DMS79 treated with DMSO at 0.1 percent for 48 hours (cell line): Measurements from ENCODE around the gene DGKI.

Experiments used
- DNase-seq: peaks from one replicate; lab custom pipeline; 2025; lab: John Stamatoyannopoulos, UW

The DGKI gene

DNA sequence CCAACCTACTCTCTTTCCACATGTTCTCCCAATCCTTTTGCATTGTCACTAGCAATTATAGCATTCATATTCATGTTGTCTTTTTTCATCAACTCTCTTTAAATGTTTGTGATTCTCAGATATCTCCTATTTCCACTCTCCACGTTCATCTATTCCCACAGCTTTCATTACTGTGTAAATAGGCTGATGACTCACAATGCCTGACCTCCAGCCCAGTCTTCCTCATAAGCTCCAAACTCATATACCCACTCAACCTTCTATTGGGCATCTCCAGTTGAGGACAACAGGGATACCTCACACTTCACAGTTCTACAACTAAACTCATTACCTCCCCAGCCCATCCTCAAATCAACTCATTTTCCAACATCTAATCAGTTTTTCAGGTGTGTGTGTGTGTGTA lies 194.1 kb downstream of the DGKI start:
- DNase-seq = no peak

DNA sequence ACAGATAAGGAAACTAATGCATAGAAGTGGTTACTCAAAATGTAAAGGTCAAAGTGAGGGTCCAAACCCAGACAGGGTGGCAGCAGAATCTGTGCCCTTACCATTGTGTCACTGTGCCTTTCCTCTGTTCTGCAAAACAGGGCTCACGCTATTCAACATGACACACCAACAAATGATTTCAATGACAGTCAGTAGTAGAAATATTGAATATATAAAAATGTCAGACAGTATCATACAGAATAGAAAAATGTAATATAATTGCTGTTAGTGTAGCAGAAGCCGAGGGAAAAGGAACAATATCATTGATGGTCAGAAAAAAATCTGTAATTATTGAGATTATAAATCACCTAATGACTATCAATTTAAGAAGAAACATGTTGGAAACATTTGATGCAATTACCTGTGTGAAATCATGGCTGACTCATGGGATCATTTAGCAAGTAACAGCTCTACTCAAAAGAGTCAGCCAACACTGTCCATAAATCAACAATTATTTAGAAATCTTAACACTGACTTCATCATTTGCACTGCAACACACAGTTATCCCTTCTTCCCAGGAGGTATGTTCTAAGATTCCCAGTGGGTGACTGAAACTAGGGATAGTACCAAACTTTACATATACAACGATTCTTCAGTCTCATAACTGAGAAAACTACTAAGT lies 198.7 kb downstream of the DGKI start:
- no peak for DNase-seq

DNA sequence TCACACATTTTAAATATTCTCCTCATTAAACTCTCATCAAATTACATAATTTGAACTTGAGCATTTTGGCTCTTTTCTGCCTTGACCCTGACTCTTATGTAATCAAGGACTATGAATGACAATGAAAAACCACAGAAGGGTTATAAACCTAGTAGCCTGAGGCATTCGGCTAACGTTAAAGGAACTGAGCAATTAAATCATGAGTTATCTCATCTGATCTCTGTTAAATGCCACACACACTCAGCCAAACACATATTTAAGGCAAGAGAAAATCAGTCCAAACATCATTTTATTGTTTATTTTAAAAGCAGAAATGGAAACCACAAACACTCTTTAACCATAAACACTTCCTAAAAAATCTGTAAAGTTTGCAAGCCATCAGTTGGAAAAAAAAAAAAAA lies 204.3 kb downstream of the DGKI start:
- DNase-seq = no peak

DNA sequence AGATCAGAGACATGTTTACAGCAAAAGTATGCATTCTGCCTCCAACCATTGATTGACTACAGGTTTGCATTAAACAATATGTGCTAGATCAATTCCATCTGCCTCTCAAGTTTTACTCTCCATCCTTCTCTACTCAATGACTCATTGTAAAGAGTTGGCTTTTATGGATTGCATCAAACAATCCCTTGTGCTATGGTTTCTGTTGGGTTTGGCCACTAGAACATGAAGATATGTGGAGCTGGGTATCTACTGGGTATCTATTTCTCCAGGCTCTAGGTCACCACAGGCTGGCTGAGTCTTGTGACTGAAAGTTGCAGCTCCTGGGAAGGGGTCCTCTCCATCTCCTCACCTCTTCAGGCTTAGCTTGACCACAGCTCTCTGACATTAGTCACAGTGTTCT lies 204.7 kb downstream of the DGKI start:
- no peak for DNase-seq

DNA sequence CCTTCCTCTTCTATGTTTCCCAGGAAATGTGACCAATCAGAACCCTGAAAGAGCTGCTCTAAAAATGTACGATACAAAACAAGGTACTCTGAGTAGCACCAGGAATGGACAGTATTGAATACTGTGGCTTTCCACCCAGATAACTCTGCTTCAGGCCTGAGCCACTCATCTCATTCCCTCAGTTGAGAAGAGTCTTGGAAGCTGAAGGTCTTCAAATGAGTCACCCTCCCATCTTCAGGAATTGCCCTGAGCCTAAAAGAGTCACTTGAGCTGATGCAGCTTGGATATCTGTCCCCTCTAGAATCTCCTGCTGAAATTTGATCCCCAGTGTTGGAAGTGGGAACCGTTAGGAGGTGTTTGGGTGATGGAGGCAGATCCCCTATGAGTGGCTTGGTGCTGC lies 210.4 kb downstream of the DGKI start:
- DNase-seq = no peak

DNA sequence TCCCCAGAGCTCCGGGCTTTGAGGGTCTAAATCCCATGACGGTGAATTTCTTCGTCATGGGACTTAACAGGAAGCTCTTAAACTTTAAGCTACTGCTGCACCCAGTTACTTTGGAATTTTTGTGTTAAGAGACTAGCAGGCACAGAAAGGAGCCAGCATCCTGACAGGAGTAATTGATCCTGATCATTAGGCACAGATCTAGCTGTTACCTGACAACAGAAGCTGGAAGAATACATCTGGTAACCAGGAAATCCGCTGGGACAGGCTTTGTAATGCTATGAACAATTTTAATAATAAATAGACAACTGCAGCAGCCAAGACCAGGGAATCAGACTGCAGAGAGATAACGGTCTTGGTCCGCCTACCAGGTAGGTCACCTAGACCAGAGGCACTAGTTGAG lies 210.9 kb downstream of the DGKI start:
- DNase-seq = no peak

DNA sequence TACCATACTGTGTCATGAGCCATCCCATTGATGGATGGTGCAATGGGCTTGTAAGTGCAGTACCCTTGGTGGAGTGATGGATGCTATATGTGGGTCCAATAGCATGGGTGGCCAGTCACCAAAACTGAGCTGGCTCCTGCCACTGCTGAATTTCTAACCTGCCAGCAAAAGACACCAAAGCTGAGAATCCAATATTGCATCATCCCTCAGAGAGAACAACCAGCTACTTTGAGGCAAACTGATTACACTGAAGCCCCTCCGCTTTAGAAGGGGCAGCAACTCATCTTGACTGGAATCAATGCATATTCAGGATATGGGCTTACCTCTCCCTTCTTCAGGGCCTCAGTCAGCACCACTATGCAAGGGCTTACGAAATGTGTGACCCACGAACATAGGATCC lies 211.6 kb downstream of the DGKI start:
- DNase-seq = no peak

DNA sequence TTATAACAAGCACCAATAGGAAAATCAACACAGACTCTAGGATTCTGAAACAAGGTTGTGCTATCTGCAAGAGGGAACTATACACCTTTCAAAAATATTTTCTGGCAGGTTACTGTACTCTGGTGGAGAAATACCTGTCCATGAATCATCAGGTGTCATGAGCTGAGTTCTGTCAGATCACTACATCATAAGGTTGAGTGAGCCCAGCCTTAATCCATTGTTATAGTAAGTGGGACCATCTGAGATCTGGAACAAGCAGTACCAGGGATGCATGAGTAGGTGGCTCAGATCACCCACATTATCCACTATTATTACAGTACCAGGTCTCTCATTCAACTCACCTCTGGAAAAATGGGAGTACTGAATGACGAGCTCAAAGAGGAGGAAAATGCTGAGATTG lies 212.4 kb downstream of the DGKI start:
- no peak for DNase-seq

DNA sequence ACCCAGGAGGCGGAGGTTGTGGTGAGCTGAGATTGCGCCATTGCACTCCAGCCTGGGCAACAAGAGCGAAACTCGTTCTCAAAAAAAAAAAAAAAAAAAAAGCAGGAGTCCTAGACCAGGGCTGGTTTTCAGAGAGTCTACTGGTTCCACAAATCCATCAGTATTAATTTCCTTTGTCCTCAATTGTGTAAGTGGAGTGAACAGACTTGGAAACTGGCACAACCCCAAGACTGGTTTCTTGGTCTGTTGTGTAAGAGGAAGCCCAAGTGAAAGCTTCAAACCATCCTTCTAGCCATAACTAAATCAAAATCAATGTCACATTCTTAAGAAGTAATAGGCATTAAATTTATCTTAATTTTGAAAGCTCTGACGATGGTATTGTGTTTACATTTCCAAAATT lies 213.6 kb downstream of the DGKI start:
- no peak for DNase-seq

DNA sequence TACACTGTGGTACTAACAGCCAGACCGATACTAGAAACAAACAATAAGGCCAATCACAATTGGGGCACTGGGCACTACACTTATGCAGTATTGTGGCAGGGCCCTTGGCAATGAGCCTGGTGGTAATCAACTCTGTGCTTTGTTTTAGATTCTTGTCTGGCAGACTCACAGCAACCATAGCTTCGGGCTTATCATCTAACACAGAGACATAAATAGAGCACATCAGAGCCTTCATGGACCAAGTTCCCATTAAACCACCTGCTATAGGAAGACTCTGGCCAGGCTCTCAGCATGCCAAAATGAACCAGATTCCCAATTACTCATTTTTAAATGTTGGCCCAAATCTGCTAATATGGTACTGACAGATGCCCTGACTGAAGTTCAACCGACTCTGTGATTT lies 218.6 kb downstream of the DGKI start:
- no peak for DNase-seq

DNA sequence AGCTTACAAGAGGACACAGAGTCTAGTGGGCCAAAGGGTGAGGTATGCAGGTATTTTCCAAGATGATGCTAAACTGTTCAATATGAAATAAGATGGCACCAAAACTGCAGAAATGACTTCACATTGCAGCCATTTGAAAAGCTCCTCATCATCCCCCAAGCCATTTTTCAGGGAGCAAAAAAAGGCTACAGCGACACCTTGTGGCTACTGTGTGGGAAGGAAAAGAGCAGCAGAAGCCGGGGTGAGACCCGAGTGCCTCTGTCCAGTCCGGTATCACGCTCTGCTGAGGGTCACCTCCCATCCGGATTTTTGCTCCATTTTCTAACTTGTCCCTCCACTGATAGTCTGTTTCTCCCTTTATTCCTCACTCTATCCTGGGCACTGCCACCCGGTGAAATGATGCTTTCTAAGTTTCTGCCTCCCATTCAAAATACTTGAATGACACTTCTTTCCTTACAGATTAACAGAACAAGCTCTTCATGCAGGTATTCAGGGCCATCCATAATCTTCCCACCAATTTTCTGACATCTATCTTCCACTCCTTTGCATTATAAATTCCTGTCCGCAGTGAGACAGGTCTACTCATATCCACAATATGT lies 220.2 kb downstream of the DGKI start:
- DNase-seq = no peak

DNA sequence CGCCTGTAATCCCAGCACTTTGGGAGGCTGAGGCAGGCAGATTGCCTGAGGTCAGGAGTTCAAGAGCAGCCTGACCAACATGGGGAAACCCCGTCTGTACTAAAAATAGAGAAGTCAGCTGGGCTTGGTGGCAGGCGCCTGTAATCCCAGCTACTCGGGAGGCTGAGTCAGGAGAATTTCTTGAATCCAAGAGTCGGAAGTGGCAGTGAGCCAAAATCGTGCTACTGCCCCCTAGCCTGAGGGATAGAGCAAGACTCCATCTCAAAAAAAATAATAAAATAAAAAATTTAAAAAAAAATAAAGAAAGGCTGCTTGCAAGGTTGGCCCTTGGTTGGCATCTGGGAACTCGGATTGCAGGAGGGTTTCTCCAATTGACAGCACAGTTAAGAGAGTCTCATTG lies 221.6 kb downstream of the DGKI start:
- no peak for DNase-seq

DNA sequence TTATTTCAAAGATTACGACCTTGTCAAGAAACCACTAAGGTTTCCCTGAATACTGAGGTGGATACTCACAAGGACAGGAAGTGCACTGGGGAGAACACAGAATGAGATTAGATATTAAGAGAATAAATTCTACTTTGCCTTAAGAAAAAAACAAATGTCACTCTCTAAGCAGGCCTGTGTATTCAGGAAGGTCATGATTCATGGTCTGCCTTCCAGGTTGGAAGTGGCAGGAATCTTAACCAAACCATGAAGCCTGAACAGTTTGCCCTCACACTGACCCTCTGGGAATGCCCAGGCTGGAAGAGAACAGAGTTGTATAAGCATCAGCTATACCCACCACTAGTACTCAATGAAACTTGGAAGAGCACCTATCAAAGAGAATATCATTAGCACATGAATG lies 227.6 kb downstream of the DGKI start:
- no peak for DNase-seq

DNA sequence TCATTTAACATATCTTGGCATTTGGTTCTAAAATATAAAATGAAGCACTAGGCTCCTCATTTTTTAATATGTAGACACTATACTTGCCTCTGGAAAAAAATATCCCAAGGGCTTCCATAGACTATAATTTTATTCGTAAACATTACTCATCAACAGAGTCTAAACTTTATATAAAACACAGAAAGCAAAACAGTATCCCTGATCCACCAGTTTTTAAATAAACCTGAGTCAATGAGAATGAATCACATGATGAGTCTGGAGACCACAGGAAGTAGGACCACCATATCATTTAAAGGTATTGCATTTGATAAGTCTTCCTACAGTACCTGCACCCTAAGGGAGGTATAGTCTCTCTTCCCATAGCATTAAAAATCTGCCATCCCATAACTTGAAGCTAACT lies 228.0 kb downstream of the DGKI start:
- no peak for DNase-seq

DNA sequence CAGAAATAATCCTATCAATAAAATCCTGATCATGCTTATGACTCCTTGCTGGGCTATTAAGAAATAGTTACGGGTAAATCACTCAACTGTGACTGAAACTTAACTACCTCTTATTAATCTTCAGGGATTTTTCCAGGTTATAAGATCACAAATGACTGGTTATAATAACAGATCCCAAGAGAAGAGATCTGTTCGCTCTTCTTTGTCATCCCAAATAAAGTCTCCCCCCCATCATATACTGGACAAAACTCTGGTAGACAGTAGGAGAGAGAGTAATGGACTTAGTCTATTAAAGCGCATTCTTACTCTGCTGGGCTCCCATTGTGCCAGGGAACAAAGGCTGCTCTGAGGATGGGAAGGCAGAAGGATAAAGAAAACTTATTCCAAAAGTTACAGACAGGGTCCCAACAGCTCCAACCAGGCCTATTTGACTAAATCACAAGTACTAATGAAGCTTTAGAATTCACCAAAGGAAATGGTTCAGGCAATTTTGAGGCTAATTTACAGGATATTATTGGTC lies 233.7 kb downstream of the DGKI start:
- DNase-seq = no peak

DNA sequence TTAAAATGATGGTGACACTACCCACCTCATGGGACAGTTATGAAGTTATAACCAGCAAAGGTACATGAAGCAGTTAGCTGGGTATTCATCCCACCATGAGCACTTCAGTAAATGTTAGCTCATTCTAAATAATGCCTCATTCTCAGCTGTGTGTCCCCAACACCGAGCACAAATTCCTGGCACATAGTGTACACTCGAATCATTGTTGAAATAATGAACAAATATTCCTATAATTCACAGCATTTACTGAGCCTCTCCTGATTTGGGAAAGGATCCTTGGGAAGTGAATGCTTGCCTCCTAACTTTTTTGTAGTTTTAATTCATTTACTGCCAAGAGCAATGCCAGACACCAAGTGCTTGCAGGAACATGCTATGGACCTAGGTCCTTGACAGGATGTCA lies 235.2 kb downstream of the DGKI start:
- no peak for DNase-seq

DNA sequence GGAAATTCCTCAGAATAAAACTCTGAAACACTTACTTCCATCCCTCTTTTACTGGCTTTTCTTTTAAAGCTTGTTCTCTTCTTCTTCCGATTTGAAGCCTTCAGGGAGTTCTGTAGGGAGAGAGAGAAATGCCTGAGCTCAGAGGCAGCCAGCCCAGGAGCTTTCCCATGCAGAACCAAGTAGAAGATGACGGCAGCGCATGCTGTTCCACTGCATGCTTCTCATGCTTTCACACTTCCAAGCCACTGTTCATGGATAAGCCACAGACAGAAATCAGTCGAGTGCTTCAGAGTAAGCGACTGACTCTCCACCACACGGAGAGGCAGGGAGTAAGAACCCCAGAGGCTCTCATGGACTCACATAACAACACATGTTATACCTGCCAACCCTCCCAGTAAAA lies 237.3 kb downstream of the DGKI start:
- DNase-seq = no peak

DNA sequence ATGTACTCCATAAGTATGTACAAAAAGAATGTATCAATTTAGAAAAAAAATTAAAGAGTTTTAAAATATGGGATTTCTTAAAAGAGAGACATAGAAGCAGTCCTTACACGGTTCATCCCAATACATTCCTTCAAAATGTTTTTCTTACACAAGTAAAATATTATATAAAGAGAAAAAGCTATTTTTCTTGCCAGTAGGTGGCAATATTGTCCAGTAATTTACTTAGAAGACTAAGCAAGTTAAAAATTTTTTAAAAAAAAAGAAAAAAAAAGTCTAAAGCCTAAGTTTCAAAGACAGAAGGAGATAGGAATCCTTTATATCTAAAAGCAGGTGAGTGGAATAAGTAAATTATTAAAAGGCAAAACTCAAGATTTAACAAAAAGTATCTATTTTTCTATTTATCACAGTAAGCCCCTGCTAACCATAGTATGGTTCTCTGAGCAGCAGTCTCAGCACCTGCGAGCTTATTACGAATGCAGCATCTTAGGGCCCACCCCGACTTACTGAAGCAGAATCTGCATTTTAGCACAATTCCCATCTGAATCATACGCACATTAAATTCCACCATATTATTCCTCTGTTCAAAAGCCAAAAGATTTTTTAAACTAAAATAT lies 240.6 kb downstream of the DGKI start:
- DNase-seq = peak; percentile 48

DNA sequence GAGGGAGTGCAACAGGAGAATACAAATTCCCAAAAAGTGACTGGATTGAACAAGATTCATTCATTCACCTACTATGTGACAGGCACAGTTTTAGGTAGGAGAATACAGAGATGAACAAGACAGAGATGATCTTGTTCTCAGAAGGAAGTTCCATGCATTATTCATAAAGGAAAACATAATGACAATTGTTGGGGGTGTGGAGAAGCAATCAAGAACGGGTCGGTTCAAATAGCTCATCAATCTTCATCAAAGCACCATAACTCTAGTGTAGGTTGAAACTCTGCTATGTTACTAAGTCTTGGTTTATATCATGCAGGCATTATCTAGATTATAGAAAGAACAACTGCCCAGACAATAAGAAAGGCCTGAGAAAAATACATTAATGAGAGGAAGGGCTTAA lies 243.7 kb downstream of the DGKI start:
- DNase-seq = no peak

DNA sequence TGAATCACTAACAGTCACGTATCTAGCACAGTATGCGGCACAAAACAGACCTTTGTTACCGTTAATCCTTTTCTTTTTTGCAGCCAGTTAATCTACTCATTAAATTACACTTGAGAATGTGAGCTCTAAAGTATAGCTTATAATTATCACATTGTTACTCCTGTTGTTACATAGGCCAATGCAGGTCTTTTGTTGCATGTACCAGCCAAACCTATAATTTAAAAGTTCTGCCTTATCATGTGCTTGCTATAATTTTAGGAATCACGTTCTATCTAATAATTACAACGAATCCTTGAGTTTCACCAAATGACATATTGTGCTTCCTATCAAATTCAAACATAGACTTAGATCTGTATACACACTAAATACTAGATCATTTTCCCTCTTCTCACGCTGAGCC lies 245.1 kb downstream of the DGKI start:
- DNase-seq = no peak

DNA sequence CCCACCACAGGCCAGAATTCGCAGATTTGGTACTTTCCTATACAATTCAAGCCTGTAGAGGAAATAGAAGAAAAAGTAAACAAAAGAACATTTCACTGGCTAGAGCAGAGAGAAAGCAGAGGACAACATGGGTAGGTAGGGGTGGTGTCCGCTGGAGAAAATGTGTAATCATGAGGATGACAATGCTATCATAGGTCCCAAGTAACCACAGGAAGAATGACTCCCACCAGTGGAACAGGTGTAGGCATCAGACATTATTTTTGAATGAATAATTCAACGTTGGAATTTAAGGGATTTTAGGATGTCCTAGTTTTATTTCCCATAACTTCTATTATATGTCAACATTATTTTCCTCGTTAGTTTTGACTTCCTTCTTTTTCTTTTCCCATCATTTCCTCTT lies 248.9 kb downstream of the DGKI start:
- DNase-seq = no peak

DNA sequence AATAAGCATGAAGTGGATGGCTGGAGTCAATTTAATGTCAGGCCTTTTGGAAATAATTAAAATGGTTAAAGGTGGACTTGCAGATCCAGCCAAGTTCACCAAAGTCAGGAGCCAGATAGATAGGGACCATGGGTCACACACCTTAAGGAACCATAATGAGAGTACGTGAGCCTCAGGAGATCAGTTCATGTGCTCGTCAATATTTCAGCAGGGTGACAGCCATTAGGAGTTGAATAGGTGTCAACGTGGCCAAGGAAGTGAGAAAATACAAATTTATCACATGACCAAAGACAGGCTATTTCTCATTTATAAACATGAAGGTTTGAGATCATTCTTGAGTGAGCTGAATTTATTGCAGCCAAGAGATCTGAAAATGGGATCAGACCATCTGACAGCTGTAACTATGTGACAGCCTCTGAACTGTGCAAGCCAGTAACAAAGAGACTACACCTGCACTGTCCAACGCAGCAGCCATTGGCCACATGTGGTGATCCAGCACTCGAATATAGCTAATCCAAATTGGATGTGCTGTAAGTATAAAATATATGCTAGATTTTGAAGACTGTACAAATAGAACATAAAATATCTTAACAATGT lies 253.6 kb downstream of the DGKI start:
- no peak for DNase-seq

DNA sequence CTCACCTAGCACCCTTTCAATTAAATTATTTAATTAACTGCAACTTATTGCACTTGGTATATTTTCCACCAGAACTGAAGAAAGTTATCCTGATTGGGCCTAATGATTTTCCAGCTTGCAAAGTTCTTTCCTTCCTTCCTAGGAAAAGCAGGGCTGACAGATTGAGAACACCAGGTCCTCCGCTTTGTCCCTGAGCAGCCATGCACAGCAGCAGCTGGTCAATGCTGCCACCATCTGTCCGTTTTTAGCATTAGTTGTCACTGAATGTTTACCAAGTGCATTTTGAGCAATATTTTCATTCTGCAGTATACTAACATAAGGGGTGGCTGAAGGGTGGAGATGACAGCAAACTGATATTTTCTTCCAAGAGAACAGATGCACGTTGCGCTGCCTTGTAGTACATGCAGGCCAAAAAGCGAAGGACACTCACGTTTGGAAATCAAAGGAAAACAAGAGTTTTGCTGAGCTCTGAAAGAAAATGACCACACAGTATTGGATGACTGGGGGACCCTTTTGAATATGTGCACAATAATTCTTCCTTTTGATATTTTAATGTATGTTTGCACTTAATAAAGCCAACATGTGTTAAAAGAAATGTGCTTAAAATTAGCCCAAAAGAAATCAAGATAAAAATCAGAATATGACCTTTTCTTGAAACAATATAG lies 254.4 kb downstream of the DGKI start:
- DNase-seq = peak; percentile 35
